ENCODE results near the gene SH3BP4. TPM values are rescaled to one million over a fixed set of nuclear protein-coding genes. Genes with fewer than 3 reads are reported as not detected.

The SH3BP4 gene
- total RNA-seq, 4 donors from 2014 or later: 29.1 to 57.8 (median 42.6) TPM

DNA sequence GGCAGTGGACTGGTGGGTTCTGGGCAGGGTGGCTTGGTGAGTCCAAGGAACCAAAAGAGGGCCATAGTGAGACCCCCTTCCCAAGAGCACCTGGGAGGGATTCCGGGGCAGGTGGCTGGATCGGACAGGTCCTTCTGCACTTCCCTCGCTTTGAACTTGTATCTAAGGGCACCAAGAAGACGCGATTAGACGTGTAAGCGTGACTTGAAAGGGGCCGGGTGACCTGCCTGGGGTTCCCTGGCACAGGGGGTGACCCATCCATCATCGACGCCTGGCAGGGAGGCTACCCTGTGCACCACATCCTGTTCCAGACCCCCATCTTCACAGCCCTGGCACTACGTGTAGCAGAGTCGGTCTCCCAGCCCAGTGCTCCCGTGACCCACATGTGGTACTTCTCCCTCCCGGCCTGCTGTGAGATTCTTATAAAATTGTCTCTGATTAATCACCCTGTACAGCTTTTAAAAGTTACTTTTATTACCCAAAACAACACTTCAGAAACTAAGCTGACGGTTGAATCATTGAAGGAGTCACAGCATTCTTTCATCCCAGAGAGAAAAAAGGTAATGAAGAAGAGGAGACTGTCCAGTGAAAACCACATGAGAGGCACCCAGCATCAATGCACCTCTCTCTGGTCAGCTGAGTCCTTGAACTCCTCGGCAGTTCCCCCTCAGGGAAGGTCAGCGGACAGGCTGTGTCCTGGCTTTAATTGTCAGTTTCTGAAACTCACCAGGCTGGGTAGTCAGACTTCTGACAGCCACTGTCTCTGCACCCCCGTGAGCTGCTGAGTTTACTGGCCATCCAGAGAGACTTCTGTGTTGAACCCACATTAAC lies 13.0 kb downstream of the SH3BP4 start:
- 72 to 77% methylated on average over 18 of the region's 18 CpGs for WGBS, 2 donors
- peak in 1 of 2 donors; percentile 83 for DNase-seq (ENCODE audit: low spot score in 2 of 2)
- intact Hi-C loops (cut with DNase I; ENCODE audit: low total_unique reads): no loop called here
- no peak overlapping the region for H3K4me3 ChIP-seq (ENCODE audit: low read depth, poor library complexity, severe bottlenecking)
- no peak for TF ChIP-seq POLR2A (IDR thresholded peaks at IDR 0.05)
- TF ChIP-seq, protein P1, sequence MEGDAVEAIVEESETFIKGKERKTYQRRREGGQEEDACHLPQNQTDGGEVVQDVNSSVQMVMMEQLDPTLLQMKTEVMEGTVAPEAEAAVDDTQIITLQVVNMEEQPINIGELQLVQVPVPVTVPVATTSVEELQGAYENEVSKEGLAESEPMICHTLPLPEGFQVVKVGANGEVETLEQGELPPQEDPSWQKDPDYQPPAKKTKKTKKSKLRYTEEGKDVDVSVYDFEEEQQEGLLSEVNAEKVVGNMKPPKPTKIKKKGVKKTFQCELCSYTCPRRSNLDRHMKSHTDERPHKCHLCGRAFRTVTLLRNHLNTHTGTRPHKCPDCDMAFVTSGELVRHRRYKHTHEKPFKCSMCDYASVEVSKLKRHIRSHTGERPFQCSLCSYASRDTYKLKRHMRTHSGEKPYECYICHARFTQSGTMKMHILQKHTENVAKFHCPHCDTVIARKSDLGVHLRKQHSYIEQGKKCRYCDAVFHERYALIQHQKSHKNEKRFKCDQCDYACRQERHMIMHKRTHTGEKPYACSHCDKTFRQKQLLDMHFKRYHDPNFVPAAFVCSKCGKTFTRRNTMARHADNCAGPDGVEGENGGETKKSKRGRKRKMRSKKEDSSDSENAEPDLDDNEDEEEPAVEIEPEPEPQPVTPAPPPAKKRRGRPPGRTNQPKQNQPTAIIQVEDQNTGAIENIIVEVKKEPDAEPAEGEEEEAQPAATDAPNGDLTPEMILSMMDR (IDR thresholded peaks at IDR 0.05): no peak

DNA sequence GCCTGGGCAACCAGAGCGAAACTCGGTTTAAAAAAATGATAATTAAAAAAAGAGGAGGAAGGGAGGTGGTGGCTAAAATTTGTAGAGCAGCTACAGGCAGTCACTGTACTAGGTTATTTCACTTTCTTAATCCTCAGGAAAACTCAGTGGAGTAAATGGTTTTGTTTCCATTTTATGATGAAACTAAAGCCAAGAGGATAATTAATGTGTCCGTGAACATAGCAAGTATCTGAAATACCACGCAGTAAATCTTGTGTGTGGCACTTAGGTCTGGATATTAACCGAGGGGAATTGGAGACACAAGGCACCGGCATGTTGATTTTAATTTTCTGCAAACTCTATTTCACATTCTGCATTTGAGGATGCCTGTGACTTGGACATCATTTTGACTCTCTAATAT lies 14.5 kb downstream of the SH3BP4 start:
- intact Hi-C loops (cut with DNase I; ENCODE audit: low total_unique reads): no loop called here
- DNase-seq (ENCODE audit: low spot score in 2 of 2): peak in 1 of 2 donors; percentile 2
- 84 to 87% methylated on average over 6 of the region's 6 CpGs for WGBS, 2 donors
- no peak overlapping the region for H3K4me3 ChIP-seq (ENCODE audit: low read depth, poor library complexity, severe bottlenecking)
- TF ChIP-seq, protein P1 (IDR thresholded peaks at IDR 0.05): no peak
- no peak for TF ChIP-seq POLR2A (IDR thresholded peaks at IDR 0.05)

DNA sequence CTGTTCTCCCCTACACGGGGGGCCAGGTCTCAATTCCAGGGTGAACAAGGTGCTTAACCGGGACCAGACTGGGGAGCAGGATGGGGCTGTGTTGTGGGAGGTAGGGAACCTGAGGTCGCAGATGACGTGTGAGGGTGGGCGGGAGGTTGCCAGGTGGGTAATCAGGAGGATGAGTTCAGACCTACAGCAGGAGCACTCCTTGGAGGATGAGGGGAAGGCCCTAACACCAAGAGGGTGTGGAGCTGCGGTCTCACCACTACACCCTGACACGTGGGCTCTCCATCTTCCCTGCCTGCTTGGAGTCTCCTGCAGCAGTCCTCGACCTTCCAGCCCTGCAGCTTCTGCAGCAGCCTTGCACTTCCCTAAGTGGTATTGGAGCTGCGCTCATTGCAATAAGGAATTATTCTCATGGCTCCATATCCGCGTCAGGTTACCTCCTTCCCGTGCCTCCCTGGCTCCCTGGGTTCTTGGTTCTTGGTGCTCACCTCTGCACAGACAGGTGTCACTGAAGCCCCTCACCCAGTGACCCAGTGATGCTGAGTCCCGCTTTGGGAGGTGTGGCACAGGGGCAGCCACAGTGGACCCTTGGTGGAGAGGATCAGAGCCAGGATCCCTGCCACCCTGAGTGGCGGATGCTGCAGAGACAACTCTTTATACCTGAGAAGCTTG lies 15.5 kb downstream of the SH3BP4 start:
- 93% methylated on average over 14 of the region's 14 CpGs for WGBS, 2 donors

DNA sequence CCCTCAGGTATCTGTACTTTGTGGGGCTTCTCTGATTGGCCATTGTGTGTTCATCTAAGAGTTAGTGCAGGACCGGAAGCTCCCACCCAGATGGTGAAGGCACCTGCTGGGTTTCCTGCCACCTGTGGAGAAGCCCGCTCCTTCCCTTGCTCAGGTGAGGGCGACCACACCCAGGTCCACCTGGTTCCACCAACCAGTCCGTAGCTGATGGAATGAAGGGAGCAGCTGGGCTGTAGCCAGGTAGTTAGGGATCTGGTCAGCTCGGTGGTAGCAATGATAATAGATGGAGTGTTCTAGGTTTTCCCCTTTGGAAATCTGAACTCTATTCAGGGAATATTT lies 16.0 kb downstream of the SH3BP4 start:
- intact Hi-C loops (cut with DNase I; ENCODE audit: low total_unique reads): no loop called here

More for the DNA sequence above, 15.5 kb downstream of the SH3BP4 start:
- no peak for DNase-seq (ENCODE audit: low spot score in 2 of 2)
- TF ChIP-seq, protein P1 (IDR thresholded peaks at IDR 0.05): no peak
- no peak for TF ChIP-seq POLR2A (IDR thresholded peaks at IDR 0.05)
- no peak overlapping the region for H3K4me3 ChIP-seq (ENCODE audit: low read depth, poor library complexity, severe bottlenecking)
- intact Hi-C loops (cut with DNase I; ENCODE audit: low total_unique reads): no loop called here

DNA sequence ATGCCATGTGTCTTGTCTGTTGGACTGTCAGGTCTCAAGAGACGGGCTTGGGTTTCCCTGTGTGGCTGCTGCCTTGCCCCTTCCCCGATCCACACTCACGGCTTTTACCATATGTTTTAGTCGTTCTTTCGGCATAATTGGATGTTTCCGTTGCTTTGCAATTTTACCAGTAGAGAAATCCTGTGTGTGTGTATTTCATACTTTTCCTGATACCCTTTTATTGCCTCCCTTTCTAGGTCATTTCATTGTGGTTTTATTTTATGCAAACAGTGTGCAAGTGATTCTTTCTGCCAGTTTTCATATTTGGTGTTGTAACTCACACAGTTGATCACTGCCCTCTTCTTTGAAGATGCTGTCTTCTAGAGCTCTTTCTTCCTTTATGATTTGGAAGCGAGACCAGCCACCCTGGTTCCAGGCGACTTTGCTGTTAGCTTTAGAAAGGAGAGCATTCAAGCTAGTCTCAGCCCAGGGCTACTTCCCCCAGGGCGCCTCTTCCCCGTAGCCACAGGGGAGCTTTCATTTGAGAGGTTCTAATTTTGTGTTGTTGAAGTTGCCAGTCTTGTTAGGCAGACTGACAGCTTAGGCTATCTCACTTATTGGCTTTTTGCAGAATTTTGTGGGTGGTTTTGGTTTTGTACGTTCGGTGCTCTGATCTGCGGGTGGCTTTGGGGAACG lies 17.0 kb downstream of the SH3BP4 start:
- DNase-seq (ENCODE audit: low spot score in 2 of 2): no peak
- no peak overlapping the region for H3K4me3 ChIP-seq (ENCODE audit: low read depth, poor library complexity, severe bottlenecking)
- 55 to 68% methylated on average over 14 of the region's 14 CpGs for WGBS, 2 donors
- intact Hi-C loops (cut with DNase I; ENCODE audit: low total_unique reads): no loop called here
- no peak for TF ChIP-seq POLR2A (IDR thresholded peaks at IDR 0.05)
- TF ChIP-seq, protein P1 (IDR thresholded peaks at IDR 0.05): no peak

More for the DNA sequence above, 16.0 kb downstream of the SH3BP4 start:
- no peak for DNase-seq (ENCODE audit: low spot score in 2 of 2)
- WGBS, 2 donors: 90 to 91% methylated on average over 5 of the region's 5 CpGs
- TF ChIP-seq, protein P1 (IDR thresholded peaks at IDR 0.05): no peak
- TF ChIP-seq POLR2A (IDR thresholded peaks at IDR 0.05): no peak
- H3K4me3 ChIP-seq (ENCODE audit: low read depth, poor library complexity, severe bottlenecking): no peak overlapping the region
